Peyer's patch (tissue), 4 donors: Measurements from ENCODE around the gene HDAC4. TPM values are rescaled to one million over a fixed set of nuclear protein-coding genes. Genes with fewer than 3 reads are reported as not detected.

ENCODE experiments used
- DNase-seq, 3 donors: peaks; one replicate each; pipeline ENCODE4 v3.0.0-alpha.2; 2017 to 2019
- H3K27ac ChIP-seq, 4 donors: fragments of 200-600 bp; sonication (generic); one replicate each; pipeline ENCODE4 v1.5.1; 2016 to 2019
- H3K27me3 ChIP-seq, 2 donors: fragments of 200-600 bp; sonication (generic); one replicate each; pipeline ENCODE4 v1.5.1; 2019
- H3K36me3 ChIP-seq, 3 donors: fragments of 200-600 bp; sonication (generic); one replicate each; pipeline ENCODE4 v1.5.1; 2016 to 2019
- H3K4me1 ChIP-seq, 4 donors: fragments of 200-600 bp; sonication (generic); one replicate each; pipeline ENCODE4 v1.5.1; 2016 to 2019
- H3K4me3 ChIP-seq, 4 donors: fragments of 200-600 bp; sonication (generic); 1 replicate in 3 of 4; 2 replicates in 1 of 4; pipeline ENCODE4 v1.5.1; 2016 to 2019; ENCODE audit warnings: mild to moderate bottlenecking in 1 of 4
- H3K9me3 ChIP-seq, 4 donors: fragments of 200-600 bp; sonication (generic); one replicate each; pipeline ENCODE4 v1.5.1; 2016 to 2019; ENCODE audit warnings: mild to moderate bottlenecking in 1 of 4
- CTCF ChIP-seq, 6 experiments: fragments of 450-650 bp in 4 of 6; fragments of 200-600 bp in 2 of 6; sonication (generic) in 1 of 6; IDR thresholded peaks; one replicate each; pipeline ENCODE4 v1.5.1; 2017 to 2019; ENCODE audit warnings: antibody characterized with exemption in 6 of 6, mild to moderate bottlenecking in 3 of 6, moderate library complexity in 1 of 6
- POLR2A ChIP-seq, 2 donors: fragments of 450-650 bp; IDR thresholded peaks; one replicate each; pipeline ENCODE4 v1.5.1; 2017; ENCODE audit warnings: antibody characterized with exemption in 2 of 2, mild to moderate bottlenecking in 2 of 2, moderate library complexity in 2 of 2
- total RNA-seq, 4 donors: library from RNA; depleted of rRNA; stranded (reverse); fragments of >200 nt; gene quantifications; one replicate each; pipeline ENCODE4 v1.1.0, GENCODE V29; 2016

The HDAC4 gene
- total RNA-seq, 4 donors from 2014 or later: 28.9 to 198 (median 102) TPM

DNA sequence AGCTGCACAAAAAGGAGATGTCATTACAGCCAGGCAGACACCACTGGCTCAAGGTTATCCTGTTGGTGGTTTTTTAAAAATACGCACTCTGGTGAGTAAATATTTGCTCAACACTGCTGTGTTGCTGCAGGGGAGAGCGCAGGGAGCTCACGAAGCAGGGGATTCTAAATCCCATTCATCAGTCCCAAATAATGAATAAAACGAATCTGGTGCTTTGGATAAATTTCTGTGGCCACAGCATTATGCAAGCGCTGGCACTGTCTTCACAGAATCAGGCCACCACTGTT lies 256.2 kb downstream of the HDAC4 start:
- Histone ChIP-seq H3K36me3 (peaks cover 0 to 60% (median 0%) of the 10 kb centered on the region in 3 donors), H3K4me3 (no peak overlapping the region), H3K4me1 (no peaks in the 10 kb centered on the region), H3K27ac (no peak overlapping the region), H3K9me3 (no peaks in the 10 kb centered on the region), H3K27me3 (no peaks in the 10 kb centered on the region)
- TF ChIP-seq POLR2A (IDR thresholded peaks at IDR 0.05) (no peak), CTCF (IDR thresholded peaks at IDR 0.05) (no peak)
- DNase-seq: no peak

GRCh38 chr2:239143858-239144712 lies 256.7 kb downstream of the HDAC4 start:
- H3K27me3 ChIP-seq: no peaks in the 10 kb centered on the region
- no peaks in the 10 kb centered on the region for H3K9me3 ChIP-seq
- no peak overlapping the region for H3K4me3 ChIP-seq
- DNase-seq: no peak
- no peaks in the 10 kb centered on the region for H3K4me1 ChIP-seq
- TF ChIP-seq POLR2A (IDR thresholded peaks at IDR 0.05) (no peak), CTCF (IDR thresholded peaks at IDR 0.05) (peak in 5 of 6 experiments; percentile 21 to 52 (median 48))
- H3K27ac ChIP-seq: no peak overlapping the region
- H3K36me3 ChIP-seq: peaks cover 0 to 62% (median 0%) of the 10 kb centered on the region in 3 donors

DNA sequence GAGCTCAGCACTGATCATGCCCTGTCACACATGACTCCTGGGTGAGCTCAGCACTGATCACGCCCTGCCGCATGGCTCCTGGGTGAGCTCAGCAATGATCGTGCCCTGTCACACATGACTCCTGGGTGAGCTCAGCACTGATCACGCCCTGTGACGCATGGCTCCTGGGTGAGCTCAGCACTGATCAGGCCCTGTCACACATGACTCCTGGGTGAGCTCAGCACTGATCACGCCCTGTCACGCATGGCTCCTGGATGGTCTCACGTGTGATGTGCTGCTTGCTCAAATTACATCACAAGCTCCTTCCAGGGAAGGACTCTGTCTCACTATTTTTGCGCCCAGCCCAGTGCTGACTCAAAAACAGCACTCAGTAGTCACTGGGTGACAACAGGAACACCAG lies 258.0 kb downstream of the HDAC4 start:
- no peak overlapping the region for H3K27ac ChIP-seq
- no peak overlapping the region for H3K4me3 ChIP-seq
- H3K36me3 ChIP-seq: peaks cover 0 to 61% (median 0%) of the 10 kb centered on the region in 3 donors
- no peaks in the 10 kb centered on the region for H3K4me1 ChIP-seq
- no peaks in the 10 kb centered on the region for H3K27me3 ChIP-seq
- H3K9me3 ChIP-seq: no peaks in the 10 kb centered on the region
- TF ChIP-seq CTCF (IDR thresholded peaks at IDR 0.05) (no peak), POLR2A (IDR thresholded peaks at IDR 0.05) (no peak)
- DNase-seq: no peak

- H3K27ac ChIP-seq: no peak overlapping the region
- no peak for DNase-seq
- H3K4me3 ChIP-seq: no peak overlapping the region
- H3K27me3 ChIP-seq: no peaks in the 10 kb centered on the region
- peaks cover 0 to 62% (median 0%) of the 10 kb centered on the region in 3 donors for H3K36me3 ChIP-seq
- no peak for TF ChIP-seq POLR2A (IDR thresholded peaks at IDR 0.05)
- no peak for TF ChIP-seq CTCF (IDR thresholded peaks at IDR 0.05)
- H3K9me3 ChIP-seq: no peaks in the 10 kb centered on the region
- H3K4me1 ChIP-seq: no peaks in the 10 kb centered on the region
Observed at GRCh38 chr2:239142296-239142695, 258.5 kb downstream of the HDAC4 start.

DNA sequence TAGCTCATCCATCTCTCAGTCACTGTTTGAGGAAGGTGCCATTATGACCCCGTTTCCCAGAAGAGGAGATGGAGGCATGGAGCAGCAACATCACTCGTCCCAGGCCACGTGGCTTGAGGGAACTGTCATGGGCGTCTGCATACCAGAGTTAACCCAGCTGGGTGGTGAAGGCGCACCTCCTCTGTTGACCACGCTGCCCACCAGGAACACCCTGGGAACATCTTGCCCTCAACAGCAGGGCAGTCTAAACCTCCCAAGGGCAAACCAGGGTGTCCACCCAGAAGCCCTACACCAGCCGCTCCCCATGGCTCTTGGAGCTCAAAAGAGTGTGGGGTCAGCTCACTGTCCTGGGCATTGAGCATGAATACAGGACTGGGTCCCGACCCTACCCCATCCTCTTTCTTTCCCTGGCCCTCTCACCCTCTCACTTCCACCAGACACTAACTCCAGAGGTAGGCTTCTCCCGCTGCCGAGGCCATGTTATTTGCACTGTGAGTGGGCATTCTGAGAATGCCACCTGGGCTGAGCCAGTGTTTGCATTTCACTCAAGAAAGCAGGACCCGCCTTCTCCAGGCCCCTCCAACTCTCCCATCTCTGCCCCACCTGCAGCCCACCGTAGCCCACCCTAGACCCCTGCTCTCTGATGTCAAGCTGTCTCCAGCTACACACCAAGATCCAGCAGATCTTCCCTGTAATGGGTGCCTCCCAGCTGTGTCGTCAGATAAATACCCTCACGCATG lies 259.6 kb downstream of the HDAC4 start:
- Histone ChIP-seq H3K4me3 (no peak overlapping the region), H3K4me1 (no peaks in the 10 kb centered on the region), H3K27me3 (no peaks in the 10 kb centered on the region), H3K27ac (no peak overlapping the region), H3K36me3 (peaks cover 0 to 64% (median 0%) of the 10 kb centered on the region in 3 donors), H3K9me3 (no peaks in the 10 kb centered on the region)
- no peak for TF ChIP-seq CTCF (IDR thresholded peaks at IDR 0.05)
- DNase-seq: no peak
